Heart left ventricle (tissue), 16 donors: ENCODE results near the gene PSAT1. TPM values are rescaled to one million over a fixed set of nuclear protein-coding genes. Genes with fewer than 3 reads are reported as not detected.

ENCODE experiments used
- ATAC-seq, 4 donors: fragments of 200-7000 bp; cut with Tn5 transposase; one replicate each; pipeline ENCODE4 v1.9.1; 2020 to 2022; ENCODE audit warnings: moderate library complexity in 4 of 4, mild to moderate bottlenecking in 3 of 4, moderate number of reproducible peaks in 1 of 4
- DNase-seq, 5 donors: peaks; one replicate each; pipeline ENCODE4 v3.0.0-alpha.2; 2020
- H3K27ac ChIP-seq, 12 donors: fragments of 200-600 bp; sonication (generic) in 4 of 12; one replicate each; pipeline versions ENCODE4 v1.5.0 to v1.8.0; 2016 to 2022; ENCODE audit warnings: mild to moderate bottlenecking in 2 of 12
- H3K27me3 ChIP-seq, 9 donors: fragments of 200-600 bp; sonication (generic) in 2 of 9; one replicate each; pipeline versions ENCODE4 v1.5.1 to v1.8.0; 2016 to 2022; ENCODE audit warnings: mild to moderate bottlenecking in 3 of 9
- H3K36me3 ChIP-seq, 9 donors: fragments of 200-600 bp; sonication (generic) in 2 of 9; one replicate each; pipeline versions ENCODE4 v1.5.0 to v1.8.0; 2018 to 2022; ENCODE audit warnings: mild to moderate bottlenecking in 2 of 9
- H3K4me1 ChIP-seq, 12 donors: fragments of 200-600 bp; sonication (generic) in 4 of 12; one replicate each; pipeline versions ENCODE4 v1.5.0 to v1.8.0; 2016 to 2022; ENCODE audit warnings: mild to moderate bottlenecking in 3 of 12
- H3K4me3 ChIP-seq, 12 donors: fragments of 200-600 bp; sonication (generic) in 4 of 12; one replicate each; pipeline versions ENCODE4 v1.5.0 to v1.8.0; 2017 to 2022; ENCODE audit warnings: mild to moderate bottlenecking in 9 of 12, moderate library complexity in 4 of 12
- H3K9me3 ChIP-seq, 12 donors: fragments of 200-600 bp; sonication (generic) in 4 of 12; one replicate each; pipeline versions ENCODE4 v1.5.0 to v1.8.0; 2016 to 2022; ENCODE audit warnings: mild to moderate bottlenecking in 1 of 12
- POLR2A ChIP-seq, 2 donors: fragments of 450-650 bp; IDR thresholded peaks; one replicate each; pipeline ENCODE4 v1.6.1; 2017; ENCODE audit warnings: antibody characterized with exemption in 2 of 2, mild to moderate bottlenecking in 2 of 2, moderate library complexity in 2 of 2
- WGBS, 4 donors: extraction: QIAGEN DNeasy Blood & Tissue Kit in 2 of 4; methylation state at CpG; one replicate each; pipeline versions ENCODE4 v1.1.5 to v1.1.7; 2013 to 2018; 5-methylcytosine and 5-hydroxymethylcytosine counted together
- intact Hi-C, 10 donors: fragments of 100-400 bp; cut with DNase I; formaldehyde crosslinking; loops; one replicate each; pipeline versions ENCODE4 v1.11.1 to v1.14.2; 2022
- polyA plus RNA-seq, 2 donors: library from polyadenylated mRNA; stranded (reverse); fragments of 200-250 nt; gene quantifications; one replicate each; pipeline ENCODE4 v1.2.3, GENCODE V29; 2013
- total RNA-seq, 9 donors: library from RNA; depleted of rRNA in 2 of 9; stranded (reverse); fragments of >200 nt in 2 of 9; fragmentation: NEBNext Ultra II Directional in 3 of 9; extraction: Animal tissue kit (Norgen Biotek cat#: 25700) in 3 of 9; gene quantifications; one replicate each; pipeline versions ENCODE4 v1.1.0 to v1.2.4, GENCODE V29; 2016 to 2023
- TF ChIP-seq, protein P1 (sequence below), 12 donors: fragments of 200-600 bp; sonication (generic) in 4 of 12; IDR thresholded peaks; one replicate each; pipeline versions ENCODE4 v1.5.0 to v1.8.0; 2018 to 2022; ENCODE audit warnings: antibody characterized with exemption in 12 of 12, mild to moderate bottlenecking in 5 of 12
- donor health status: ischemic (EF 13 %, LVEDD 7.1; RV severe dilation, severe dysfunction).
- donor health status: healthy with polysubstance abuse.
- donor health status: DM: no; HTN: yes; CAD: no.
- donor health status: DM: no; HTN: no; CAD: no.
- donor health status: ischemic (EF 25% LVEDD 6.9; RV normal size, moderate dysfunction).
- donor health status: ischemic (EF 25% LVEDD 5.7; RV mildly dilated, moderate dysfunction).
- donor health status: healthy.
- donor health status: DM: yes; HTN: yes; CAD: no.
- donor health status: ischemic (EF 35%, LVEDD 5.7; RV mildly dilated, moderate dysfunction).
- donor health status: nonischemic (EF 11% LVEDD 7.7; RV severe dilation, severe dysfunction).
- donor health status: DM: yes; HTN: yes; CAD: no.
- donor health status: PGD.
- donor health status: ischemic (EF 29% LVEDD 5.4; RV normal size, mild dysfunction).
- donor health status: nonischemic (EF 23%, LVEDD 6.1; RV moderate dilation, normal function).

PSAT1 gene
- total and polyA plus RNA-seq, 11 donors: 0.20 to 3.1 (median 0.62) TPM

DNA sequence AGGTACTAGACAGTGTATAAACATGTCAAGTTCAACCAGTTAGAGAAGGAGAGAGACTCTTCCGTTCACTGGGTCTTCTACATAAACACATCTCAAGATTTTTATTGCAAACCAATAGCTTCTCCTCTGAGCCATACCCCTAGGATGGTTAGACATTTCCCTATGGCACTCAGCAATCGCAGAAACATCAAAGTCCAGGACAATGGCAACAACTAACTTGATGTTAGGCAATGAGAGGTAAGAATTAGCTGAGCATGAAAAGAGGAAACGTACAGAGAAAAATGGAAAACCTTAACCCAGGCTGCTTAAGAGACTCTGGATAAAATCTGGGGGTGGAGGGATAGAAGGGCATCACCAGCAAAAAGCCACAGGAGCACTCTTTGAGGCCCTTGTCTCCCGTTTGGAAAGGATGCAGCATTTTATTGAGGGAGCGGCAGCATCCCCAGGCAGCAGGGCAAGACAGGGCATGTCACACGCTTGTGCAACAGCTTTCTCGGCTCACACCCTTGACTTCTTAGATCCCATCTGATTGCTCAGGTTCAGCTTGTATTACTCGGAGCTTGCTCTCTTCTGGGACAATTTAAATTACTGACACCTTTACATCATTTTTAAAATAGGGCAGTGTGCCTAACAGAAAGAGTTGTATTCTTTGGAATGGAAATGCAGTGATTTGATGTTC is 8.6 kb upstream of the PSAT1 start:
- Histone ChIP-seq H3K4me1 (no peaks in the 10 kb centered on the region), H3K27ac (no peak overlapping the region), H3K27me3 (no peaks in the 10 kb centered on the region), H3K9me3 (no peaks in the 10 kb centered on the region), H3K4me3 (no peak overlapping the region), H3K36me3 (no peaks in the 10 kb centered on the region)
- WGBS, 4 donors: 77 to 85% (median 83%) methylated on average over 8 of the region's 8 CpGs
- intact Hi-C loops: no loop called here
- DNase-seq: no peak
- no peak for ATAC-seq
- TF ChIP-seq, protein P1, sequence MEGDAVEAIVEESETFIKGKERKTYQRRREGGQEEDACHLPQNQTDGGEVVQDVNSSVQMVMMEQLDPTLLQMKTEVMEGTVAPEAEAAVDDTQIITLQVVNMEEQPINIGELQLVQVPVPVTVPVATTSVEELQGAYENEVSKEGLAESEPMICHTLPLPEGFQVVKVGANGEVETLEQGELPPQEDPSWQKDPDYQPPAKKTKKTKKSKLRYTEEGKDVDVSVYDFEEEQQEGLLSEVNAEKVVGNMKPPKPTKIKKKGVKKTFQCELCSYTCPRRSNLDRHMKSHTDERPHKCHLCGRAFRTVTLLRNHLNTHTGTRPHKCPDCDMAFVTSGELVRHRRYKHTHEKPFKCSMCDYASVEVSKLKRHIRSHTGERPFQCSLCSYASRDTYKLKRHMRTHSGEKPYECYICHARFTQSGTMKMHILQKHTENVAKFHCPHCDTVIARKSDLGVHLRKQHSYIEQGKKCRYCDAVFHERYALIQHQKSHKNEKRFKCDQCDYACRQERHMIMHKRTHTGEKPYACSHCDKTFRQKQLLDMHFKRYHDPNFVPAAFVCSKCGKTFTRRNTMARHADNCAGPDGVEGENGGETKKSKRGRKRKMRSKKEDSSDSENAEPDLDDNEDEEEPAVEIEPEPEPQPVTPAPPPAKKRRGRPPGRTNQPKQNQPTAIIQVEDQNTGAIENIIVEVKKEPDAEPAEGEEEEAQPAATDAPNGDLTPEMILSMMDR (IDR thresholded peaks at IDR 0.05): no peak
- TF ChIP-seq POLR2A (IDR thresholded peaks at IDR 0.05): no peak

DNA sequence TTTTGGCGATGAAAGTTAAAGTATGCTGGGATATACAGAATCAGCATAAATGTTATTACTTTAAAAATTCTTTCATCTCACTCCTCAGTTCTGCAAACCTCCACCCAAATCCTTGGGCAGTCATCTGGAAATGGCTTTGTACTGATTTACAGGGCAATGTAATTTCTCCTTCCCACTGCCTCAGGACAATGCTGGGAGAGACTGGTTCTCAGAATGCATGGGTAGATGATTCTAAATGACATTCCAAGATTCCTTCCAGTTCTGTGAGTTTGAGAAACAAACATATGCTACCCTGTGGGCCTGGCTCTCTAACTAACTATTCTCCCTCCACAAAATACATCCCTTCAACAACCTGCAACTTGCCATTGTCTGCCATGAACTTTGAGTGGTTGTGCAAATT is 7.5 kb upstream of the PSAT1 start:
- intact Hi-C loops: no loop called here
- TF ChIP-seq POLR2A (IDR thresholded peaks at IDR 0.05): no peak
- TF ChIP-seq, protein P1 (IDR thresholded peaks at IDR 0.05): no peak
- WGBS, 4 donors: 95 to 100% (median 98%) methylated on average over 1 of the region's 1 CpG
- H3K4me3 ChIP-seq: no peak overlapping the region
- H3K27ac ChIP-seq: no peak overlapping the region
- H3K27me3 ChIP-seq: no peaks in the 10 kb centered on the region
- no peak for ATAC-seq
- DNase-seq: no peak
- H3K36me3 ChIP-seq: no peaks in the 10 kb centered on the region
- no peaks in the 10 kb centered on the region for H3K9me3 ChIP-seq
- H3K4me1 ChIP-seq: no peaks in the 10 kb centered on the region

DNA sequence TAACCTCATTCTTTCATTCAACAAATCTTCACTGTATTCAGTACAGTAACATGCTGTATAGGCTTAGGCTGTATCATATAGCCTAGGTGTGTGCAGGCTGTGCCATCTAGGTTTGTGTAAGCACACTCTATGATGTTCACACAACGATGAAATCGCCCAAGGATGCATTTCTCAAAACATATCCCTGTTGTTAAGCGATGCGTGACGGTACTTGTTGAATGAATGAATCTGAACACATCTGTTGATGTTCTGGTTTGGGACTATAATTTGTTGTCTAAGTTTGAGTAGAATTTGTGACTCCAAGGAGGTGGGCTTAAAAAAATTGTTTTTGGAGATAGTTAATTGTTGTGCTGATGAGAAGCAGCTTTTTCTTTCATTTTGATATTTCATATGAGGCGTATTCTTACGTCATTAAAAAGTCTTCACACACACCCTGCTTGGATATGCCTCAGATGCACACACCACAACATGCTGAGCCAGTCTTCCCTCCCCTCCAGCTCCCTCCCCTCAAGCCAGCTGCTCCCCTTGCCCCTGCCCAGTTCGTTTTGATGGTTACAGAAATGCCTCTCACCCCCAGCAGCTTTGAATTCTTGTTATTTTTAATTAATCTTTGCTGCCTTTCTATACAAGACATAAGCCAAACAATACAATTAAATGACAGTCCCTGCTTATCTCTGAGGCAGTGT is 5.5 kb upstream of the PSAT1 start:
- 77 to 88% (median 86%) methylated on average over 8 of the region's 8 CpGs for WGBS, 4 donors
- H3K9me3 ChIP-seq: no peaks in the 10 kb centered on the region
- H3K36me3 ChIP-seq: no peaks in the 10 kb centered on the region
- ATAC-seq (no peak), DNase-seq (no peak)
- no peak overlapping the region for H3K4me3 ChIP-seq
- H3K27ac ChIP-seq: no peak overlapping the region
- intact Hi-C loops: no loop called here
- H3K27me3 ChIP-seq: no peaks in the 10 kb centered on the region
- TF ChIP-seq POLR2A (IDR thresholded peaks at IDR 0.05): no peak
- TF ChIP-seq, protein P1 (IDR thresholded peaks at IDR 0.05): no peak
- H3K4me1 ChIP-seq: peaks cover 0 to 8% (median 4%) of the 10 kb centered on the region in 12 donors

DNA sequence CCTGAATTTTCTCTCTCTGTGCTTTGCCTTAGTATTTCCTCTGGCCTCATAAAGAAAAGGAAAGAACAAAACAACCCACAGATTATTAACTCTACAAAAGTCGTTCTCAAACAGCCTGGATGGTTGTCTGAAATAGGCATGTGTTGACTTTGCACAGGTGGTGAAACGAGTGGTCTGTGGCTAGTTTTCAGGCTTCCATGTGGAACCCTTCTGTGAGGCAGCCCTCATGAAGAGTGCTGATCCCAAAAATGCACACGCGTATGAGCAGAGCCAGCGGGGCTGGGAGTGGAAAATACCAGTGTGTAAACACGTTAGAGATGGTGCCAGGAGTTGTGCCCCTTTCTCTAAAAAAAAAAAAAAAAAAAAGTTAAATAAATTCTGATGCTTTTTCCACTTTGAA is 4.9 kb upstream of the PSAT1 start:
- ATAC-seq (no peak), DNase-seq (no peak)
- no peaks in the 10 kb centered on the region for H3K9me3 ChIP-seq
- peaks cover 0 to 3% (median 0%) of the 10 kb centered on the region in 9 donors for H3K27me3 ChIP-seq
- no peak for TF ChIP-seq POLR2A (IDR thresholded peaks at IDR 0.05)
- TF ChIP-seq, protein P1 (IDR thresholded peaks at IDR 0.05): no peak
- no peaks in the 10 kb centered on the region for H3K36me3 ChIP-seq
- no peak overlapping the region for H3K4me3 ChIP-seq
- peaks cover 0 to 13% (median 5%) of the 10 kb centered on the region in 12 donors for H3K4me1 ChIP-seq
- no peak overlapping the region for H3K27ac ChIP-seq
- 39 to 57% (median 46%) methylated on average over 6 of the region's 6 CpGs for WGBS, 4 donors
- intact Hi-C loops: no loop called here
